A549 (cell line): ENCODE measurements around the gene KCNN3. TPM values are rescaled to one million over a fixed set of nuclear protein-coding genes. Genes with fewer than 3 reads are reported as not detected.

Experiments
- ATAC-seq, 2 experiments: fragments of 200-7000 bp in 1 of 2; fragments of >200 bp in 1 of 2; cut with Nextera tagmentation in 1 of 2; cut with Tn5 transposase in 1 of 2; 3 replicates each; pipeline versions ENCODE4 v1.8.0 to v1.9.1; 2018 to 2020; ENCODE audit warnings: mild to moderate bottlenecking in 1 of 2, moderate library complexity in 1 of 2
- CTCF ChIA-PET: fragments of 300-600 bp; sonication (Branson Sonifier 250); formaldehyde crosslinking; extraction: SDS; loops from one replicate; lab custom pipeline; 2021; ENCODE audit warnings: antibody characterized with exemption, inconsistent platforms; lab: Yijun Ruan, JAX
- POLR2A ChIA-PET: fragments of 350-600 bp; formaldehyde crosslinking; extraction: SDS; loops from one replicate; lab custom pipeline; 2021; ENCODE audit warnings: antibody characterized with exemption, inconsistent platforms; lab: Yijun Ruan, JAX
- DNase-seq, 2 experiments: peaks; one replicate each; pipeline versions ENCODE4 v3.0.0 to v3.0.0-alpha.2; 2011 to 2016; ENCODE audit warnings: low read depth in 1 of 2, low spot score in 1 of 2
- FAIRE-seq: peaks from 2 replicates; lab custom pipeline; 2011; peaks lifted over from hg19 to GRCh38; lab: Jason Lieb, UNC
- H3K27ac ChIP-seq, 2 experiments: fragments of >200 bp; sonication (Bioruptor Twin); formaldehyde crosslinking; 3 replicates each; pipeline ENCODE4 v1.5.1; 2016 to 2017
- H3K4me1 ChIP-seq: fragments of >200 bp; sonication (Bioruptor Twin); formaldehyde crosslinking; 3 replicates; pipeline ENCODE4 v1.6.1; 2016
- H3K4me2 ChIP-seq: fragments of >200 bp; sonication (Bioruptor Twin); formaldehyde crosslinking; 3 replicates; pipeline ENCODE4 v1.6.1; 2016
- H3K4me3 ChIP-seq: fragments of >200 bp; sonication (Bioruptor Twin); formaldehyde crosslinking; 3 replicates; pipeline ENCODE4 v1.5.1; 2016
- H3K9me3 ChIP-seq: fragments of >200 bp; sonication (Bioruptor Twin); formaldehyde crosslinking; 3 replicates; pipeline ENCODE4 v1.6.1; 2016
- BCL3 ChIP-seq: fragments of >200 bp; sonication (Bioruptor Twin); formaldehyde crosslinking; IDR thresholded peaks from 3 replicates; pipeline ENCODE4 v1.6.1; 2016
- CBX2 ChIP-seq: fragments of 200-600 bp; sonication (generic); IDR thresholded peaks from 2 replicates; pipeline ENCODE4 v1.6.1; 2016; ENCODE audit warnings: low read depth, mild to moderate bottlenecking, borderline replicate concordance
- CBX8 ChIP-seq: fragments of 200-600 bp; sonication (generic); IDR thresholded peaks from 2 replicates; pipeline ENCODE4 v1.6.1; 2016
- CHD4 ChIP-seq: fragments of 200-600 bp; sonication (generic); IDR thresholded peaks from 2 replicates; pipeline ENCODE4 v1.6.1; 2016; ENCODE audit warnings: antibody characterized with exemption, mild to moderate bottlenecking, borderline replicate concordance
- E2F6 ChIP-seq: IDR thresholded peaks from 2 replicates; pipeline ENCODE4 v1.6.1; 2012; ENCODE audit warnings: low read depth, borderline replicate concordance
- EHF ChIP-seq: fragments of 250-450 bp; sonication (Bioruptor Pico); IDR thresholded peaks from 2 replicates; pipeline ENCODE4 v1.5.0; 2020; ENCODE audit warnings: mild to moderate bottlenecking
- EP300 ChIP-seq, 2 experiments: fragments of >200 bp; sonication (Bioruptor Twin); formaldehyde crosslinking; IDR thresholded peaks; 2 replicates in 1 of 2; 3 replicates in 1 of 2; pipeline ENCODE4 v1.6.1; 2016 to 2017
- FOXS1 ChIP-seq: fragments of 250-450 bp; sonication (Bioruptor Pico); IDR thresholded peaks from 2 replicates; pipeline ENCODE4 v1.5.0; 2020; ENCODE audit warnings: mild to moderate bottlenecking, moderate library complexity
- GATA3 ChIP-seq: IDR thresholded peaks from 2 replicates; pipeline ENCODE4 v1.6.1; 2012; ENCODE audit warnings: borderline replicate concordance
- HDAC2 ChIP-seq: fragments of 200-600 bp; sonication (generic); IDR thresholded peaks from 2 replicates; pipeline ENCODE4 v1.6.1; 2016
- HOXB5 ChIP-seq: fragments of 250-450 bp; sonication (Bioruptor Pico); IDR thresholded peaks from 2 replicates; pipeline ENCODE4 v1.5.0; 2020; ENCODE audit warnings: mild to moderate bottlenecking, moderate library complexity
- JUN ChIP-seq, 2 experiments: fragments of >200 bp; sonication (Bioruptor Twin); formaldehyde crosslinking; IDR thresholded peaks; 2 replicates in 1 of 2; 3 replicates in 1 of 2; pipeline ENCODE4 v1.6.1; 2016 to 2017
- MAFK ChIP-seq: fragments of 450-650 bp; IDR thresholded peaks from 2 replicates; pipeline ENCODE4 v1.6.1; 2014; ENCODE audit not compliant: partially characterized antibody
- MAX ChIP-seq: IDR thresholded peaks from 2 replicates; pipeline ENCODE4 v1.6.1; 2012
- NPAS2 ChIP-seq: fragments of 250-450 bp; sonication (Bioruptor Pico); IDR thresholded peaks from 2 replicates; pipeline ENCODE4 v1.8.0; 2022; ENCODE audit warnings: mild to moderate bottlenecking, moderate library complexity, borderline replicate concordance
- NR3C1 ChIP-seq: fragments of >200 bp; sonication (Bioruptor Twin); formaldehyde crosslinking; IDR thresholded peaks from 3 replicates; pipeline ENCODE4 v1.6.1; 2017
- PBX3 ChIP-seq: IDR thresholded peaks from 2 replicates; pipeline ENCODE4 v1.6.1; 2012
- RARB ChIP-seq: fragments of 250-450 bp; sonication (Bioruptor Pico); IDR thresholded peaks from 2 replicates; pipeline ENCODE4 v1.8.0; 2021; ENCODE audit warnings: mild to moderate bottlenecking, moderate library complexity
- SMC3 ChIP-seq: fragments of >200 bp; sonication (Bioruptor Twin); formaldehyde crosslinking; IDR thresholded peaks from 3 replicates; pipeline ENCODE4 v1.6.1; 2018; ENCODE audit warnings: inconsistent platforms
- TFCP2L1 ChIP-seq: fragments of 250-450 bp; sonication (Bioruptor Pico); IDR thresholded peaks from 2 replicates; pipeline ENCODE4 v1.5.0; 2021; ENCODE audit warnings: mild to moderate bottlenecking
- ZC3H11A ChIP-seq: fragments of 450-650 bp; IDR thresholded peaks from 2 replicates; pipeline ENCODE4 v1.6.1; 2014; ENCODE audit warnings: antibody characterized with exemption, mild to moderate bottlenecking
- ZFP36 ChIP-seq: fragments of 450-650 bp; IDR thresholded peaks from 2 replicates; pipeline ENCODE4 v1.6.1; 2014; ENCODE audit warnings: borderline replicate concordance; ENCODE audit not compliant: partially characterized antibody
- WGBS: methylation state at CpG from one replicate; pipeline ENCODE4 v1.1.6; 2017; ENCODE audit errors: missing lambda C conversion rate; 5-methylcytosine and 5-hydroxymethylcytosine counted together
- polyA plus RNA-seq, 4 experiments: library from polyadenylated mRNA; depleted of rRNA in 3 of 4; stranded (reverse); fragments of >200 nt; fragmentation: RNase III in 1 of 4; extraction: RNeasy Plus Mini Kit Qiagen cat#74134 plus additional on column Dnase treatment in 1 of 4; gene quantifications; 2 replicates in 3 of 4; 3 replicates in 1 of 4; pipeline ENCODE4 v1.2.3, GENCODE V29; 2011 to 2017

KCNN3 gene
- polyA plus RNA-seq, 2 of the 4 experiments (the other 2 are of a cell fraction), result 0.01 to 0.03 TPM

- POLR2A ChIA-PET, result no interaction called here
- no peak for ATAC-seq
- Histone ChIP-seq H3K4me2 (no peak overlapping the region), H3K4me1 (no peaks in the 10 kb centered on the region), H3K4me3 (no peak overlapping the region), H3K9me3 (no peaks in the 10 kb centered on the region), H3K27ac (no peak overlapping the region; a peak in 1 of 6 replicates)
- no peak for DNase-seq
- CTCF ChIA-PET, result interaction anchor here (1.1 to 2.3 kb wide), 7 partner anchors 9 to 464 kb away, joined by 4 to 15 read pairs (median 4); partner anchors contain the start of gene KCNN3
- TF ChIP-seq NR3C1 (no peak), NPAS2 (no peak), FOXS1 (no peak), TFCP2L1 (CRISPR knock-in tag) (no peak), RARB (CRISPR knock-in tag) (no peak), EP300 (IDR thresholded peaks at IDR 0.05) (no peak), ZC3H11A (no peak), MAX (no peak), JUN (IDR thresholded peaks at IDR 0.05) (no peak), MAFK (no peak), HDAC2 (no peak), EHF (CRISPR knock-in tag) (no peak), BCL3 (no peak), HOXB5 (CRISPR knock-in tag) (no peak), ZFP36 (no peak), GATA3 (no peak), CBX2 (no peak), CHD4 (no peak), PBX3 (no peak)
- no peak for FAIRE-seq
- WGBS, result 65% methylated on average over 9 of the region's 9 CpGs
Measured at GRCh38 chr1:154859151-154859785, 10.8 kb downstream of the KCNN3 start.

- TF ChIP-seq E2F6 (no peak), SMC3 (no peak)
- Histone ChIP-seq H3K9me3 (no peaks in the 10 kb centered on the region), H3K4me3 (no peak overlapping the region), H3K27ac (no peak overlapping the region), H3K4me2 (no peak overlapping the region), H3K4me1 (no peaks in the 10 kb centered on the region)
- ChIA-PET CTCF (interaction anchor here (0.7 to 2.0 kb wide), 6 partner anchors 9 to 462 kb away, joined by 3 to 8 read pairs (median 3); no protein-coding TSS in a partner anchor), POLR2A (no interaction called here)
- DNase-seq (no peak), ATAC-seq (no peak), FAIRE-seq (no peak)
- WGBS, result 74% methylated on average over 11 of the region's 11 CpGs
Measured at GRCh38 chr1:154857441-154858215, 12.5 kb downstream of the KCNN3 start.

GRCh38 chr1:154857022-154857421 lies 13.1 kb downstream of the KCNN3 start:
- no peak for FAIRE-seq
- H3K4me3 ChIP-seq, result no peak overlapping the region
- no peaks in the 10 kb centered on the region for H3K9me3 ChIP-seq
- H3K4me2 ChIP-seq, result no peak overlapping the region
- 60% methylated on average over 6 of the region's 6 CpGs for WGBS
- ATAC-seq, result no peak
- DNase-seq, result no peak
- no peaks in the 10 kb centered on the region for H3K4me1 ChIP-seq
- no peak overlapping the region for H3K27ac ChIP-seq
- TF ChIP-seq CBX8 (no peak), FOXS1 (no peak)
- POLR2A ChIA-PET, result no interaction called here
- CTCF ChIA-PET, result interaction anchor here (0.7 to 2.0 kb wide), 4 partner anchors 9 to 96 kb away, joined by 3 to 8 read pairs (median 3); no protein-coding TSS in a partner anchor
